ENCODE data around the gene ATRIP.
A peak's percentile ranks its signal among the peaks of the same experiment; 100 is the strongest.
"Not testable (repeated sequence)": the region's sequence is repeated elsewhere in the genome, so short reads cannot be mapped to it uniquely, and the experiment has no call there.

ATRIP gene

DNA sequence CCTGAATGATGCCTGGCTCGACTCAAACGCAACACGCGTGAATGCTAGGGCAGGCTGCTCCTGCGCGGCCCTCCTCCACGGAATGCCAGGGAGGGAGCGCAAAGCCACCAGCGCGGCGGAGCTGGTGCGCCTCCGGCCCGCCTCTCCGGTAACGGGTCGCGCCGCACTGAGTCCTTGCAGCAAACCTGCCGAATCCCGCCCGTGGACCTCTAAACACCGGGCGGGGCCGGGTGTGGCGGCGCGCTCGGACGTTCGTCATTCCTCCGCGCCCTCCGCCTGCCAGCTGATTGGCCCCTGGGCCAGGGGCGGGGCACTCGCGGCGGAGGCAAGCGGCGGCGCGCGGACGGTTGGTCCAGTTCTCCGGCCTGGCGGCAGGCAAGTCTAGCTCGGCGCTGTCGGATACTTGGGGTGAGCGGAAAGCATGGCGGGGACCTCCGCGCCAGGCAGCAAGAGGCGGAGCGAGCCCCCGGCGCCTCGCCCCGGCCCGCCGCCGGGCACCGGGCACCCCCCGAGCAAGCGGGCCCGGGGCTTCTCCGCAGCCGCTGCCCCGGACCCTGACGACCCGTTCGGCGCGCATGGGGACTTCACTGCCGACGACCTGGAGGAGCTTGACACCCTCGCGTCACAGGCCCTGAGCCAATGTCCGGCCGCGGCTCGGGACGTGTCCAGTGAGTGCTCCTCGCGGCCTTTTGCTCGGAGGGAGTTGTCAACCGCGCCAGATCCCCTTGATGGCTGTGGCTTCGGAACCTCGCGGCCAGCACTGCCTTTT is at the start of gene ATRIP:
Gene ATRIP (plus strand): TSS at position 313 of the 769 bp plus-strand sequence. CDS start 109 bp downstream, at position 422.
- peak; percentile 80 for DNase-seq

- no peak for DNase-seq
Observed at GRCh38 chr3:48397767-48398681, 48.5 kb upstream of the ATRIP start.

GRCh38 chr3:48398701-48399386 is 47.7 kb upstream of the ATRIP start:
- no peak for DNase-seq

- DNase-seq = no peak
Observed at GRCh38 chr3:48399387-48400172, 47.0 kb upstream of the ATRIP start.

GRCh38 chr3:48400824-48401433 is 45.6 kb upstream of the ATRIP start:
- DNase-seq = peak; percentile 42

DNA sequence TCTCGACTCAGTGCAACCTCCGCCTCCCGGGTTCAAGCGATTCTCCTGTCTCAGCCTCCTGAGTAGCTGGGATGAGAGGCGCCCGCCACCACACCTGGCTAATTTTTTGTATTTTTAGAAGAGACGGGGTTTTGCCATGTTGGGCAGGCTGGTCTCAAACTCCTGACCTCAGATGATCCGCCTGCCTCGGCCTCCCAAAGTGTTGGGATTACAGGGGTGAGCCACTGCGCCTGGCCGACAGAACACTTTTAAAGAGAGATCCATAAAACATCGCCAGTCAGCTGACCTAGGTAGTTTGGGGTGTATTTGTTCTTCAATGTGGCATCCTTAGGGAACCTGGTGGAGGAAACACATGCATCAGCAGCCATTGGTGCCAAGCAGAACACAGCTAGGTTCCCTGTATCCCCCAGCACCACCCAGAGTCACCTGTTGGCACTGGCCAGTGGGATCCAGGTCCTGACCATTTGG is 45.1 kb upstream of the ATRIP start:
- not testable (repeated sequence) for DNase-seq

- no peak for DNase-seq
Observed at GRCh38 chr3:48402281-48402732, 44.2 kb upstream of the ATRIP start.

- no peak for DNase-seq
Observed at GRCh38 chr3:48402907-48403306, 43.6 kb upstream of the ATRIP start.

GRCh38 chr3:48403533-48404439 is 42.8 kb upstream of the ATRIP start:
- no peak for DNase-seq

- no peak for DNase-seq
Observed at GRCh38 chr3:48404440-48405342, 41.8 kb upstream of the ATRIP start.

DNA sequence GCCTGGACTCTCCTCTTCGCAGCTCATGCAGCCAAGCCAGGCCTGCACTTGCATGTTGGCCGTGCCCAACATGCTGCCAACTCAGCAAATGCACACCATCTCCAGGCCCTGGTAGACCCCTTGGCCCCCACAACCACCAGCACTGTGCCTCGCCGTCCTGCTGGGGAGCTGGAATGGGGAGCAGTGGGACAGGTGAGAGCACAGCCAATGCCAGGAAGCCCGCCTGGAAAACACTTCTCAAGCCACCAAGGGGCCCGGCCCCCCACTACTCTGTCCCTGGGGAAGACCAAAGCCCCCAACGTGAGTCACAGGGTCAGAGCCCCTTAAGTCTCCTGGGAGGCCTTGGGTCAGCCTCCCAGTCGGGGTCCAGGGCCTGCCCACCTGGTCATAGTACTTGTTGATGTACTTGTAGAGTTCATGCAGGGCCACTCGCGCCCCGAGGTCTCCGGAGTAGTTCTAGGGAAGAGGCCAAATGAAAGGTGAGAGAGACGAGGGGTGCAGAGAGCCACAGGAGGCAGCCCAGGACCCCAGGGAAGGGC is 41.1 kb upstream of the ATRIP start:
- no peak for DNase-seq

GRCh38 chr3:48405971-48406370 is 40.6 kb upstream of the ATRIP start:
- no peak for DNase-seq

GRCh38 chr3:48406443-48407431 is 39.8 kb upstream of the ATRIP start:
- no peak for DNase-seq

DNA sequence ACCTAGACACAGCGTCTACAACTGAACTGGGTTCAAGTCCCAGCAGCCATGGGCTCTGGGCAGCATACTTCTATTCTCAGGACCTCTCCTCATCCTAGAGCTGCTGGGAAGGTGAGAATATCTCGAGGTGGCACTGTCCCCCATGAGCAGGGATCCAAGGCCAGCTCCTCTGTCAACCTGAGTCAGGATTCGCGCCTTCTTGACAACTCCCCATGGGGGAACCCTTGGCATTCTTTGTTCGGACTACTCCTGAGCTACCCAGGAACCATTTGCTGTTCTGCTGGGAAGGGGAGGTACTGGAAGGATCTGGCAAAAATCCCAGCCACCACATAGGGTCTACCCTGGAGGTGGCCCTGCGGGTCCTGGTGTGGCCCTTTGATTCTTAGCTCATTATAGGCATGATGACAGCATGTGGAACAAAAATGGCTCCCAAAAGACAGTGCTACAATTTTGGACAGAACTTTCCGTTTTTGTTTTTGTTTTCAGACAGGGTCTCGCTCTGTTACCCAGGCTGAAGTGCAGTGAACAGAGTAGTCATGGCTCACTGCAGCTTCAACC is 38.9 kb upstream of the ATRIP start:
- DNase-seq = no peak

GRCh38 chr3:48408823-48409281 is 37.7 kb upstream of the ATRIP start:
- DNase-seq = no peak

DNA sequence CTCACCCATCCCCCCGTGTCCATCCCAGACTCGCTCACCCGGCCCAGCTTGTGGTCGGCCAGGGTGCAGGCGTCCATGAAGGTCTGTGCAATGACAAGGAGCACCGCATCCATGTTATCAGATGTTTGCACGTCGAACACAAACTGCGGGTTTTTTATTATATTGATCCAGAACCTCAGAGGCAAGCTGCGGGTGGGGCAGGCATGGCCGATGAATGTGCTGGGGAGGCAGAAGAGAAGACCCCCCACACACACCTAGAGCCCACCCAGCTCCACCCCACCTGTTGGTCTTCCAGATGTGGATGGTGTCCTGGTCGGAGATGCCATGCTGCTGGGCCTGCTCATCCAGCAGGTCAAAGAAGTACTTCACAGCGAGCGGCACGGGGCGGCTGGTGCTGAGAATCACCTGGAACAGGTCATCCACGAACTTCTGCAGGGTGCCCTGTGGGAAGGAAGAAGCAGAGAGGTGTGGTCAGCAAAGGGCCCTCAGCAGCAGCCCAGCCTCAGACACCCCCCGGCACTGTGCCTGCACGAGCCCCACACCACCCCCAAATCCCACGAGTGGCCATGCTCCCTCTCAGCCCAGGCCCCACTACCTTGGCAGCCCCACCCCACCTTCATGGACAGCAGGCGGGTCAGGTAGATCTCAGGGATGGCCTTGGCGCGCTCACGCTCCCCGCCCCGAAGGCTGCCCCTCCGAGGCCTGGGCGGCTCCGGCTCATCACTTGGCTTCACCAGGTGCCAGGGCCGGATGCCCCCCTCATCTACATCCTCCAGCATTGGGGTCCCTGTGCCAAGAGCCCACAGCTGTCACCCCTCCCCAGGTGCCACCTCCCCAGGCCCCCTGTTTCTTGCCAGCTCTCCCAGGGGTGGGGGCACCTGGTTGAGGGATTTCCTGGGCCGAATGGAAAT is 37.0 kb upstream of the ATRIP start:
- DNase-seq = no peak
